Muscle of arm (tissue), 12 donors: ENCODE data around the gene RNF175. TPM values are rescaled to one million over a fixed set of nuclear protein-coding genes. Genes with fewer than 3 reads are reported as not detected.
A peak's percentile ranks its signal among the peaks of the same experiment; 100 is the strongest.

Experiments used
- DNase-seq: peaks from one replicate; pipeline ENCODE4 v3.0.0-alpha.2; 2013
- polyA plus RNA-seq, 12 donors: library from polyadenylated mRNA; unstranded; fragments of 120-200 nt; gene quantifications; one replicate each; pipeline ENCODE4 v1.2.1, GENCODE V29; 2013; ENCODE audit not compliant: insufficient read length in 12 of 12

RNF175 gene
- polyA plus RNA-seq, 12 donors = 0.28 to 3.7 (median 0.59) TPM; not detected in 2

GRCh38 chr4:153748378-153748777 lies 11.4 kb downstream of the RNF175 start:
- no peak for DNase-seq

- no peak for DNase-seq
Measured at GRCh38 chr4:153747406-153747955, 12.3 kb downstream of the RNF175 start.

GRCh38 chr4:153745651-153746050 lies 14.2 kb downstream of the RNF175 start:
- no peak for DNase-seq

- no peak for DNase-seq
Measured at GRCh38 chr4:153741541-153741940, 18.3 kb downstream of the RNF175 start.

GRCh38 chr4:153735906-153736461 lies 23.8 kb downstream of the RNF175 start:
- no peak for DNase-seq

- no peak for DNase-seq
Measured at GRCh38 chr4:153733751-153734448, 25.9 kb downstream of the RNF175 start.

DNA sequence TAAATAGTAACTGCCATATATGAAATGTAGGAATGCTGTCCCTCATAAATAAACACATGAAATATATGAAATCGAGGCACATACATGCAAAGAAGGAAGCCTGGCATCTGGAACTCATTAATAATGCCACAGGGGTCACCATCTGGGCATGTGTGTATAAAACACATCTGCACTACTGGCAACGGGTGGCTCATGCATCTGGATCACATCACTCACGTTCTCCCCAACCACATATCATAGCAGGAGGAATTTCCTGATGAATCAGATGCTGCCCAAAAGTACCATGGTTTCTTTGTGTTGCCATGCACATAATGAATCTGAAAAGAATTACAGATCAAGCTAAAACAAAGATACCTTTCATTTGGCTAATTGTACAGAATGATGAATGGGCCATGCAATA lies 28.6 kb downstream of the RNF175 start:
- no peak for DNase-seq

GRCh38 chr4:153729895-153730294 lies 29.9 kb downstream of the RNF175 start:
- DNase-seq = no peak

DNA sequence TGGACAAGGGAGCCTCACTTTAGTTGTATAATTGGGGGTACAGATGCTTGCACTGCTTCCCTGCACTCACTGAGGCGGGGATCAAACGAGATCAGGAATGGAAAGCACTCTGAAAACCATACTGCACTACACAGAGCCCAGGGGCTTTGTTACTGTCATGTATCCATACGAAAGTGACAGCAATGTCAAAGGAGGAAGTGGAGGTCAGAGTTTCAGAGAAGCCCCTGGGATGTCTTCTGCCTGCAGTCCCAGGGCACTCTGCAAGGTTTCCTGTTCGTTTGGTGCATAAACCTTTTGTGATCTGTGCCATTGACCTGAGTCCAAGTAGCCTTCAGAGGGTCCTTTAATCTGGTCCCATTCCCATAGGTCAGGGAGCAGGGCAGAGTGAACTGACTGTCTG lies 31.2 kb downstream of the RNF175 start:
- DNase-seq = no peak

GRCh38 chr4:153728151-153728550 lies 31.7 kb downstream of the RNF175 start:
- no peak for DNase-seq

- DNase-seq = no peak
Measured at GRCh38 chr4:153725831-153726154, 34.0 kb downstream of the RNF175 start.

- peak; percentile 41 for DNase-seq
Measured at GRCh38 chr4:153725136-153725830, 34.5 kb downstream of the RNF175 start.

- DNase-seq = no peak
Measured at GRCh38 chr4:153724606-153725005, 35.2 kb downstream of the RNF175 start.

- no peak for DNase-seq
Measured at GRCh38 chr4:153722036-153722435, 37.8 kb downstream of the RNF175 start.

GRCh38 chr4:153713866-153714646 lies 45.8 kb downstream of the RNF175 start:
- no peak for DNase-seq

GRCh38 chr4:153710681-153711080 lies 49.1 kb downstream of the RNF175 start:
- no peak for DNase-seq

GRCh38 chr4:153706519-153706918 lies 53.3 kb downstream of the RNF175 start:
- no peak for DNase-seq

GRCh38 chr4:153705743-153706468 lies 53.9 kb downstream of the RNF175 start:
- DNase-seq = no peak

DNA sequence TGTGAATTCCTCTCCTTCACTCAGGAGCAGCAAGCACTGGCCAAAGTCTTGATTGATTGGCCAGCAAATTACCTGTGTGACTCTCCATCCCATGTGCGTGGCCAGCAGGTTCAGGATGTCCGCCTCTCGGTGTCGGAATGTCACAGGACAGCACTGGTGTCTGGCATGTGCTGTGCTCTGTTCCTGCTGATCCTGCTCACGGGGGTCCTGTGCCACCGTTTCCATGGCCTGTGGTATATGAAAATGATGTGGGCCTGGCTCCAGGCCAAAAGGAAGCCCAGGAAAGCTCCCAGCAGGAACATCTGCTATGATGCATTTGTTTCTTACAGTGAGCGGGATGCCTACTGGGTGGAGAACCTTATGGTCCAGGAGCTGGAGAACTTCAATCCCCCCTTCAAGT lies 55.3 kb downstream of the RNF175 start:
- DNase-seq = no peak

GRCh38 chr4:153684971-153685371 lies 74.9 kb downstream of the RNF175 start:
- no peak for DNase-seq

DNA sequence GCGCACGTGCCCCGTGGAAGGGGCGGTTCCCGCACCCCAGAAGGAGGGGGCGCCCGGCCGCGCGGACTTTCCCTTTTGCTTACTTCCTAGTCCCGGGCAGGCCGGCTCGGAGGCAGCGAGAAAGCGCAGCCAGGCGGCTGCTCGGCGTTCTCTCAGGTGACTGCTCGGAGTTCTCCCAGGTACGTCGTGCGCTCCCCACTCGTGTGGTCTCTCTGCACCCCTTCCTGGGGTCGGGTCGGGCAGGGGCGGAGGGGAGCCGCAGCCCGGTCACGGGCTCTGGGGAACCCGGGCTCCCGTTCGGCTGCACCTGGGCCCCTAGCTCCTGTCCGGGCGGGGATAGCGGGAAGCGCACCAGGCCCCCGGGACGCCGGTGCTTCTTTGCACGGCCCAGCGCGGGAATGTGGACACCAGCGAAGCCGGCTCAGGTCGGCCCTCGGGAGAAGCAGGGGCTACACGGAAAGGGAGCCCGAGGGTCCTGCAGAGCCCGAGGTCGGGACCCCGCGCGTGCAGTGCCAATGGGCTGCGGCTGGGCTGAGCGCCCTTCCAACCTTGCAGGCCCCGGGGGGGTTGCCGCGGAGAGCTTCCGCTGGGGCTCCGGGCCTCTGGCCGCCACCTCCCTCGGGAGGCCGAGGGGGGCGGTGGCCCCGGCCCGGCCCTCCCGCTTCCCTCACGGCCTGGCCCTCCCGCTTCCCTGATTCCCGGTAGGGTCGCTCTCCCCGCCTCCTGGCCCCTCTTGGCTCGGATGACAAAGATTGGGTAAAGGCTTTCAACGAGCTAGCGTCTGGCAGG lies 75.4 kb downstream of the RNF175 start, which contains the start of gene TLR2:
TSS of gene TLR2 (plus strand) at position 99 of the 789 bp plus-strand sequence. CDS start 18,628 bp downstream, outside the sequence.
- DNase-seq = peak; percentile 43
